Stimulated activated CD8-positive, alpha-beta memory T cell treated with anti-CD3 and anti-CD28 coated beads, Interleukin-12 subunit alpha, Interleukin-12 subunit beta, amount 100 ng/mL, for 24 hours (primary cell): ENCODE results near the gene ANKRD6.
"Not testable (repeated sequence)": the region's sequence is repeated elsewhere in the genome, so short reads cannot be mapped to it uniquely, and the experiment has no call there.

Experiments
- DNase-seq: peaks from one replicate; pipeline ENCODE4 v3.0.0-alpha.2; 2020; ENCODE audit errors: extremely low read depth

The ANKRD6 gene

GRCh38 chr6:89432875-89433251 lies at the start of gene ANKRD6:
ANKRD6 (plus strand) TSS chr6:89433152; CDS start chr6:89566977, 133,825 bp downstream.
- no peak for DNase-seq

DNA sequence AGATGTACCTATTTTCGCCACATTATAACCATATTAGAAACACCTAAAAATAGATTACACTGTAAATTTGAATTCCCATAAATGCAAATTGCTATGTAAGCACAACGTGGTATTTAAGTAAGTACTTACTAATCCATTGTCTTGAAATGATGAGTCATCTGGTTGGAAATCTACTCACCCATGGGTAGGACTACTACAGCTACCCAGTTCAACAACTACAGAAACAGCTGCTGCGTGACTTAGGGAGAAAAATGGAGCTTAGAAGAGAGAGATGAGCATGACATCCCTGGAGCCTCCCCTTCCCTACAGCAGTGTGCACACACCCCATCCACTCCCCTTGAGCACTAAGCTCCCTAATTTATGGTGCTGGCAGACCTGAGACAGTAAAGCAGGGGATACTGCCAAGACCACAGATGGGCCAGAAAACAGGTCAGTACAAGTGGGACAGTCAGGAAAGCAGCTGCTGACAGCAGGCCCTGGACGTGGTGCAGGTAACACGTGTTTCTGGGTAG lies 47.7 kb upstream of the ANKRD6 start:
- DNase-seq, result no peak

DNA sequence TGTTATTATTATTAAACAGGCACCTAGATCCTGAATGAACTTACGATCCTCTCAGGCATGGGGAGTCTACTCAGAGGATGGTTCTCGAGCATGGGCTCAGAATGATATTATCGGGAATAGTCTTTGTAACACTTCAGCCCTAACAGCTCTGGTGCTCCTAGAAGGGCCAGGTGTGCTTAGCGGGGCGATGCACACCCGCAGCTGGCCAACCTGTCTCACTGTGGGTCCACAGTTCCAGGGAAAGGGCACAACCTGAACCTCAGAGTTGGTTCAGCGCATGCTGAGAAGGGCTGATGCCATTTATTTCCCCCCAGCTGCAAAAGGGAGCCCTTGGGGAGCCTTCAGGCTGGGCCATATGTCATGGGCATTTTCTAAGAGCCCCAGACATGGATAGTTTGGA lies 47.1 kb upstream of the ANKRD6 start:
- no peak for DNase-seq

DNA sequence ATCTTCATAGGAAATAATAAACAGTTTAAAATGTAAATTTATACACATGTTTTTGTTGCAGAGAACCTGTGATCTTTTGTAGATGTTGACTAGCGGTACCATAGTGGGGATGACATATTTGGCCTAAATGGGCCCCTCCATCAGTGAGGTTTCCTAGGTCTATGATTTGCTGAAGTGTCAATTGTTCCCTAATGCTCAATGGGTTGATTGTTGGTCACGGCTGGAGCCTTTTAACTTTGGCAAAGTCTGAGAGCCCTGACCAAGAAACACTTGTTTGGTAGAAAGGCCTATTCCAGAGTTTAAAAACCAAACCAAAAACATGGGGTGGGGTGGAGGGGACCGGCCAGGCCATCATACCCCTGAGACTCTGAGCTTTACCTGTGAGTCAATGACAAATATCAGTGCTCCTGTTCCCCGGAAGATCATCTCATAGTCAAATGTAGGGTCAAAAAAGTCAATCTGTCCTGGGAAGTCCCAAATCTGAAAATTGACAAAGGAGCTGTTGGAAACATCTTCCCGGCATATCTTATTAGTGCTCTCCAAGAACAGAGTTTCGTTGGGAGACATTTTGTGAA lies 45.9 kb upstream of the ANKRD6 start:
- no peak for DNase-seq

DNA sequence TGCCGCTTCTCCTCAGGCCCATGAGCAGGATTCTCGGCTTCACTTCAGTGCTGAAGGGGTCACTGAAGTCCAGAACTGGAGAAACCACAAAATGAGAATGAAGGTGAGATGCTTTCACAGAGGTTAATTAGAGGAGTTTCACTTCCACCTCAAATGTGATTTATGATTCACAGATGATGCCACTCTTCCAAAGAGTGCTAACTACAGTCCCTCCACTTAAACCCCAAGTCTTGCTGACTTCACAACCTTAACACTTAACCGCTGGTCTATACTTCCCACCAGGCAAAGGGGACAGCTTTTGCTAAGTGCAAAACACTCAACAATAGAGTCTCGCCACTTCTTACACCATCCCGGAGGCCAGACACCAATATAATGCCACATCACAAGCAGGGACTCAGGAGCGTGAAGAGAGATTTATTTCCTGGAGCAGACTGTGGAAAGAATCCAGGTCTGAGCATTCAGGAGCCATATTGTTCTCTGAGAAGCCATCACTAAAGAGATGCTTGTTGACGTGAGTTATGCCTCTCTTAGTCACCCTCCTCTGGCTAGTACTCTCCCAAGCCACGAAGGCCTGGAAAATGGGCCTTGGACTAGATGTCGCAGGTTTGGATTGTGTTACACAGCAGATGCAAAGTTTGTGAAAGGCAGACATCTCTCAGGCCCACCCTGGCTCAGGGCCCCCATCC lies 45.3 kb upstream of the ANKRD6 start:
- no peak for DNase-seq

GRCh38 chr6:89388846-89389245 lies 44.1 kb upstream of the ANKRD6 start:
- DNase-seq, result no peak

DNA sequence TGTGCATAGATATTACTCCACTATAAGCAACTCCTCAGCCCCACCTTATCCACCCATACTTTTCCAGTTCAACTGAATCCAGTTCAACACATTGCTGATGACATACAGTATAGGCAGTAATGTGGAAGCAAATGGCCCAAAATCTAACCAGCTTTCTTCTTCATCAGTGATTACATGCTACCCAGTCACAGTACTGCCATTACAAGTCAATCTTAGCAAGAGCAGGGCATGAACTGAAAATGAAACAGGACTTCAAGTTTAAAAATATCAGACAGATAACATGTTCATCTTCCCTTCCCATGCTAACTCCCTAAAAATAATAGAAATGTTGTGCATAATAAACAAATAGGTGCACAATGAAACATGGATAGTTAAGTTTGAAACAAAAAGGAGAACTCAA lies 40.1 kb upstream of the ANKRD6 start:
- no peak for DNase-seq

DNA sequence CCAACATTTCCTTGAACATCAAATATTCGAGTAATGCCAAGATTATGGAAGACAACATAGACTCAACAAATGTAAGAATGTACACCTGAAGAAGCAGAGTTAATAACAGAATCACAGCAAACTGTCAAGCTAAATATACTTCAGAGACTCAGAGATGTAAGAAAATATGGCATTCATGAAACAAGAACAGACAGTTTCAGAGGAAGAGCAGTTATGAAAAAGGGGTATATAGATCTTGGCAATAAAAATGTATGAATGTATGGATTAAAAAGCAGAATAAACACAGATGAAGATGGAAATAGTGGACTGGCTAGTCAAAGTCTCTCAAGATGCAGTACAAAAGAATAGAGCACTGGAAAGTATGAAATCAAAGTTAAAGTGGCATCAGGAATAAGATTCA lies 39.3 kb upstream of the ANKRD6 start:
- no peak for DNase-seq

- not testable (repeated sequence) for DNase-seq
Observed at GRCh38 chr6:89397884-89398283, 35.1 kb upstream of the ANKRD6 start.

DNA sequence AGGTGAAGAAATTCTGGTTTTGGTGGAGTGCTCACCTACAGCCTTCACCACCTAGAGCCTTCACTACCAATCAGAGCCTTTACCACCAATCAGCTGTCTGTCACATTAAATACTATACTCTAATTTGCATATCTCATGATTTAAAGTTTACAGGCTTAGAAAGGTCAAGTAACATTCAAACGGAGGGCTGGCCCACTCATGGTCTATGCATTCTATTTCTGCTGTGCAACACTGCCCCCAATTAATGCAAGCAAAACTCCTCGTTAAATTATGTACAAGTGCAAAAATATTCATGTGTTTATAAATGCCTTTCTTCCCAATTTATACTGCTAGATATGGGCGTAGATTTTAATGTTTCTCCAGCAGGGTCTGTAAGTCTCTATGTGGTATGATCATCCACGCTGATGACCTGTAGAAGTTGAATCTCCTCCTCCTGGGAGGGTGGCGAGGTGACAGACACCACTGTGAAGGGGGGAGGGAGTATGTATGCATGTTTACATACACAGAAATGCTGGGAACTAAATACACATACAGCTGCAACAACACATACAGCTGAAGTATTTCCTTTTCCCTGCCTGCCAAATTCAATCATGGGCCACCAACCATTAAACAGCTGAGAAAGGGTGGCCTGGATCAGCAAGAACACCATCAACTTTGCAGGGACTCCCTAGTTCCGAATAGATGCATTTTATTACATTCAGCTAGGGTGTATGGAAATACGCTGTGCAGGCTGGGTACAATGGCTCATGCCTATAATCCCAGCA lies 34.0 kb upstream of the ANKRD6 start:
- no peak for DNase-seq

GRCh38 chr6:89400050-89400449 lies 32.9 kb upstream of the ANKRD6 start:
- no peak for DNase-seq

GRCh38 chr6:89400912-89401399 lies 32.0 kb upstream of the ANKRD6 start:
- no peak for DNase-seq

- no peak for DNase-seq
Observed at GRCh38 chr6:89402776-89403175, 30.2 kb upstream of the ANKRD6 start.

DNA sequence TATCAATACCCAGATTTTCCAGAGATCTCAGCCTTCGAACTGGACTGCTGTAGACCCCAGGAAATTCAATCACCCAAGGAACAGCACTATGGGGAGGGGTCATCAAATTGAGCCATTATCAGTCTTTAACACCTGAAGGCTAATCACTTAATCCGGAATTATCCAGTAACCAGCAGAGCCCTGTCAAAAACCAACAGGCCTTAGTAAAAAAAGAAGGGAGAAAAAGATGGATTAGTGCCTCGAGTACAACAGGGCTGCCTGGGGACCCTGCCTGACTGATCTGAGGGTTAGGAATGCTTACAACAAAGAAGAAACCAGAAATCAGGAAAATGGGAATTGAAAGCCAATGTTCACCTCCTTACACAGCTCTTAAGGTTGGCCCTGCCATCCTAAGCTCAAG lies 28.4 kb upstream of the ANKRD6 start:
- no peak for DNase-seq

DNA sequence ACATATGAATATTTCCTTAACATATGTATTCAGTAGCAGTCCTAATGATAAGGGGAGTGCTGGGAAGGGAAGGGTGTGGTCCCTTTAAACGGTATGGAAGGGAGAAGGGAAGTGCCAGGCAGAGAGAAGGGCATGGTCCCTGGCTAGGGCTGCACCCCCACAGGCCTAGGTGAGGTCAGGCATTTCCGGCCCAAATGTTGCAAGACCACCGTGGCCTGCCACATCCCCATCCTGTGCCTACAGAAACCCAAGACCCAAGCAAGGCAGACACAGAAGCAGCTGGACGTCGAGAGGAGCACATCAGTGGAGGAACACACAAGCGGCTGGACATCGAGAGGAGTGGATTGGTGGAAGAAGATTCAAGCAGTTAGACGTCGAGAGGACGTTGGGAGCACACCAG lies 26.8 kb upstream of the ANKRD6 start:
- no peak for DNase-seq

GRCh38 chr6:89409461-89410035 lies 23.4 kb upstream of the ANKRD6 start:
- DNase-seq, result no peak

DNA sequence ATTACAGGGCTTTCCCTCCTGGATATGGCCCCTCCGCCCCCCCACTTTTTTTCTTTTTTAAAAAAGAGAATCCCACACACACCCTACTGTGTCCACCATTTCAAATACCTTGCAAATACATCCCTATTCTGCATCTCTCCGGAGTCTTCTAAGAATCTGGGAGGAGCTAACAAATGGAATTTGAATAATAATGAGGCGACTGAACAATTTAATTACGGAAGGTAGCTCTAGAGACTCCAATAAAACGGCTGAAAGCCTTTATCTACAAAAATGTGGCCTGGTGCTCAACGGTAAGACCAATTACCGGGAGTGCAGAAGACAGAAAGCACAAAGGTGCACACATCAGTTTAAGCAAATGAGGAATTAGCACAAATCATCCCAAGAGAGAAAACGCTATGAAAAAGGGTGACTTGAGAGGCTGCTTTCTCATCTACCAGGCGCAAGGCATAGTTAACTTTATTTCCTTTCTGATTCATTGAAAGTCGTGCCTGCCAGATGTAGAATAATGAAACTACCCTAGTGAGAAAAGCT lies 22.7 kb upstream of the ANKRD6 start:
- DNase-seq, result no peak

DNA sequence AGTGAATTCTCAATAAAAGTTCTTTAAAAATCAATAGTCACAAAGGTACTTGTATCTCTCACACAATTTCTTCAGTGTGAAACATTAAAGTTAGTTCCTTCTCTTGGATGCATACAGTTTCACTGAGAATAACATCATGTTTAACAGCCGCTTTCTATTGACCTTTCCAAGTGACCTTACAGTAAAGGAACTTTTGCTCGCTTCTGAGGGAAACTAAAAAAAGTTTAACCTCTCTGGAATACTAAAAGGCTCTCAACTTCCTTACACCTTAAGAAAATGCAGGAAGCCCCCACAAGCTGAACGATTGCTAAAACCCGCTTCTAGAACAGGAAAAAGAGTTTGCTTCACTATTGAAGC lies 22.2 kb upstream of the ANKRD6 start:
- no peak for DNase-seq

GRCh38 chr6:89411145-89412070 lies 21.5 kb upstream of the ANKRD6 start:
- no peak for DNase-seq

DNA sequence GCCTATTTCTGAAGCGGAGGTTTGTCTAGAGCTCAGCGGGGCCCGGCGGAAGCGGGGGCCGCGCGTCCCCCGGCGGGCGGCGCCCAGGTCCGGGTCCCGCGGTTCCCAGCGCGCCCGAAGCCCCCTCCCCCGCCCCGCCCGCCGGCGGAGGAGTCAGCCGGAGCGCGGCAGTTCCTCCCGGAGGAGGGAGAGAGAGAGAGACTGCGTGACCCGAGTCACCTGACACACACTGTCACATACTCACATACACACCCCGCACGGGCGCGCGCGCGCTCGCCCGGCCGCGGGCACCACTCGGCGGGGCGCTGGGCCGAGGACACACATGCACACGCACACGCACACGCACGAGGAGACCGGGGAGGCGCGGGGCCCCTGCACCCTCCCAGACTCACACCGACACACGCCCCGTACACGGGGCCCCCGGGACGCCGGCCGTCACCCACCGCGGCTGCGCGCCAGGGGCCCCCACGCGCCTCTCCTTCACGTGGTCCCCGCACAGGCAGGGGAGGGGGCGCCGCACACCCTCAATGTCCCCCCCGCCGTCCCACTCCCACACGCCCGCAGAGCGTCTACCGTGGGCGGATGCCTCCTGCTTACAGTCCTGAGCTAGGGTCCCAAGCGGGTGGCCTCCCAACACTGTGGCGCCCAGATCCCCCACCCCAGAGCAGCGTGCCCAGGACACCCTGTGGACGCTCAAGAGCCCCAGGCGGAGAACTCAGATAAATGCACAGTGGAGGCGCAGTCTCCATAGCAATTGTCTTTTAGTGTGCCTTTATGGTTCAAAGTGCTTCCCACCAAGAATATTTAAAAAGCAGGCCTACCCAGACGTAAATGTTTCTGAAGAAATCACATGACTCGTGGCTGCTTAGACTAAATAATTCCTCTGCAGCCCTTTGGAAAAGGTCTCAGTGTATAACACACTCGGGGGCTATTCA lies 20.6 kb upstream of the ANKRD6 start, which contains the start of gene RRAGD:
Gene RRAGD, minus strand, starts transcription at position 203 of the 935 bp plus-strand sequence. CDS start 280 bp downstream, outside the sequence.
- DNase-seq, result no peak
